H1 (cell line): Measurements from ENCODE around the gene CHRNA4. TPM values are rescaled to one million over a fixed set of nuclear protein-coding genes. Genes with fewer than 3 reads are reported as not detected.

ENCODE experiments used
- CTCF ChIA-PET: fragments of 300-600 bp; sonication (Branson Sonifier 250); formaldehyde crosslinking; loops from one replicate; lab custom pipeline; 2021; ENCODE audit not compliant: partially characterized antibody; lab: Charles Lee
- POLR2A ChIA-PET: fragments of 300-600 bp; sonication (Branson Sonifier 250); formaldehyde crosslinking; loops from one replicate; lab custom pipeline; 2021; ENCODE audit warnings: inconsistent platforms; ENCODE audit not compliant: partially characterized antibody; lab: Charles Lee
- DNase-seq, 2 experiments: peaks; one replicate each; pipeline versions ENCODE4 v3.0.0 to v3.0.0-alpha.2; 2010 to 2022; ENCODE audit warnings: low spot score in 2 of 2, low read depth in 1 of 2, mixed read lengths in 1 of 2
- FAIRE-seq: peaks from 2 replicates; lab custom pipeline; 2011; peaks lifted over from hg19 to GRCh38; lab: Jason Lieb, UNC
- H2AFZ ChIP-seq: 2 replicates; pipeline ENCODE4 v1.8.1; 2012; ENCODE audit warnings: low read length, inconsistent platforms
- H2AK5ac ChIP-seq: 2 replicates; pipeline ENCODE4 v1.6.1; 2013; ENCODE audit warnings: low read depth, low read length
- H2BK120ac ChIP-seq: replicated peaks from 2 replicates; pipeline ENCODE3; 2013; ENCODE audit warnings: low read depth, low read length, inconsistent platforms
- H2BK12ac ChIP-seq: 2 replicates; pipeline ENCODE4 v1.6.1; 2013; ENCODE audit warnings: low read depth, low read length
- H2BK15ac ChIP-seq: 2 replicates; pipeline ENCODE4 v1.6.1; 2013; ENCODE audit warnings: low read length
- H2BK20ac ChIP-seq: 2 replicates; pipeline ENCODE4 v1.6.1; 2013; ENCODE audit warnings: low read length
- H2BK5ac ChIP-seq: 2 replicates; pipeline ENCODE4 v1.6.1; 2013; ENCODE audit warnings: low read depth, low read length
- H3K14ac ChIP-seq: 2 replicates; pipeline ENCODE4 v1.6.1; 2013; ENCODE audit warnings: inconsistent platforms; ENCODE audit not compliant: insufficient read length
- H3K18ac ChIP-seq: 2 replicates; pipeline ENCODE4 v1.6.1; 2013; ENCODE audit warnings: low read length; ENCODE audit errors: extremely low read depth
- H3K23ac ChIP-seq: 2 replicates; pipeline ENCODE4 v1.6.1; 2013; ENCODE audit warnings: inconsistent platforms; ENCODE audit not compliant: insufficient read length
- H3K23me2 ChIP-seq: 2 replicates; pipeline ENCODE4 v1.6.1; 2013; ENCODE audit warnings: low read depth, low read length
- H3K27ac ChIP-seq: 2 replicates; pipeline ENCODE4 v1.6.1; 2011; ENCODE audit warnings: low read depth, low read length, inconsistent platforms
- H3K27me3 ChIP-seq, 4 experiments: replicated peaks in 1 of 4; 1 replicate in 1 of 4; 2 replicates in 3 of 4; pipeline versions ENCODE4 v1.6.1 to v1.8.1; 2011 to 2013; ENCODE audit warnings: low read length in 3 of 4, mild to moderate bottlenecking in 3 of 4, inconsistent platforms in 2 of 4, mixed read lengths in 2 of 4, moderate library complexity in 1 of 4; ENCODE audit not compliant: control insufficient read depth in 3 of 4, insufficient read depth in 3 of 4; ENCODE audit errors: extremely low read depth in 1 of 4
- H3K36me3 ChIP-seq, 4 experiments: 2 replicates each; pipeline versions ENCODE4 v1.6.1 to v1.8.1; 2011 to 2013; ENCODE audit warnings: mild to moderate bottlenecking in 4 of 4, low read length in 3 of 4, moderate library complexity in 2 of 4, control low read depth in 1 of 4, inconsistent platforms in 1 of 4; ENCODE audit not compliant: insufficient read depth in 4 of 4, control insufficient read depth in 2 of 4
- H3K4ac ChIP-seq: replicated peaks from 2 replicates; pipeline ENCODE3; 2013; ENCODE audit warnings: low read length, low read depth, mixed read lengths, inconsistent platforms; ENCODE audit not compliant: insufficient read length
- H3K4me1 ChIP-seq, 4 experiments: replicated peaks in 1 of 4; 1 replicate in 1 of 4; 2 replicates in 3 of 4; pipeline versions ENCODE4 v1.6.1 to v1.8.1; 2011 to 2013; ENCODE audit warnings: low read length in 3 of 4, inconsistent platforms in 2 of 4, mixed read lengths in 1 of 4; ENCODE audit not compliant: insufficient read depth in 4 of 4, control insufficient read depth in 3 of 4
- H3K4me2 ChIP-seq, 2 experiments: 2 replicates each; pipeline versions ENCODE4 v1.6.1 to v1.8.1; 2011 to 2013; ENCODE audit warnings: low read depth in 2 of 2, low read length in 2 of 2, control low read depth in 1 of 2, inconsistent platforms in 1 of 2, mild to moderate bottlenecking in 1 of 2; ENCODE audit not compliant: insufficient read depth in 1 of 2
- H3K4me3 ChIP-seq, 4 experiments: fragments of 200-600, 300-600 bp in 1 of 4; sonication (generic), shearing (Covaris generic), sonication (Bioruptor Twin) in 1 of 4; 2 replicates each; pipeline versions ENCODE4 v1.5.1 to v1.8.1; 2011 to 2016; ENCODE audit warnings: low read length in 4 of 4, low read depth in 3 of 4, control low read depth in 2 of 4, inconsistent platforms in 2 of 4, mild to moderate bottlenecking in 2 of 4, mixed read lengths in 1 of 4, moderate library complexity in 1 of 4; ENCODE audit not compliant: insufficient read depth in 2 of 4; ENCODE audit errors: extremely low read depth in 1 of 4
- H3K56ac ChIP-seq: replicated peaks from 2 replicates; pipeline ENCODE3; 2013; ENCODE audit warnings: low read depth, mild to moderate bottlenecking, mixed read lengths, low read length, inconsistent platforms; ENCODE audit not compliant: insufficient read length
- H3K79me1 ChIP-seq: 2 replicates; pipeline ENCODE4 v1.6.1; 2013; ENCODE audit warnings: low read depth, low read length, control low read depth
- H3K79me2 ChIP-seq, 2 experiments: 2 replicates each; pipeline versions ENCODE4 v1.6.1 to v1.8.1; 2012 to 2013; ENCODE audit warnings: low read length in 2 of 2, mild to moderate bottlenecking in 2 of 2, inconsistent platforms in 1 of 2; ENCODE audit not compliant: insufficient read depth in 2 of 2, control insufficient read depth in 1 of 2
- H3K9ac ChIP-seq, 4 experiments: replicated peaks in 1 of 4; 1 replicate in 1 of 4; 2 replicates in 3 of 4; pipeline versions ENCODE4 v1.6.1 to v1.8.1; 2011 to 2013; ENCODE audit warnings: low read depth in 3 of 4, low read length in 3 of 4, control low read depth in 2 of 4, mild to moderate bottlenecking in 2 of 4, moderate library complexity in 2 of 4, inconsistent platforms in 1 of 4; ENCODE audit errors: extremely low read depth in 1 of 4
- H3K9me3 ChIP-seq, 2 experiments: 2 replicates each; pipeline versions ENCODE4 v1.6.1 to v1.8.1; 2012 to 2013; ENCODE audit warnings: mild to moderate bottlenecking in 2 of 2, moderate library complexity in 2 of 2, control low read depth in 1 of 2, inconsistent platforms in 1 of 2, low read depth in 1 of 2, low read length in 1 of 2, mixed read lengths in 1 of 2; ENCODE audit not compliant: insufficient read depth in 2 of 2
- H4K20me1 ChIP-seq, 2 experiments: replicated peaks in 1 of 2; 2 replicates each; pipeline versions ENCODE3 to v1.8.1; 2011 to 2013; ENCODE audit warnings: inconsistent platforms in 2 of 2, low read length in 2 of 2, mild to moderate bottlenecking in 1 of 2; ENCODE audit not compliant: insufficient read depth in 2 of 2, control insufficient read depth in 1 of 2
- H4K5ac ChIP-seq: 2 replicates; pipeline ENCODE4 v1.6.1; 2013; ENCODE audit warnings: low read length, low read depth, mixed read lengths, inconsistent platforms; ENCODE audit not compliant: insufficient read length
- H4K8ac ChIP-seq: 2 replicates; pipeline ENCODE4 v1.8.0; 2013; ENCODE audit warnings: mild to moderate bottlenecking, moderate library complexity, low read length, inconsistent platforms; ENCODE audit not compliant: insufficient read depth; ENCODE audit errors: extremely low read depth
- H4K91ac ChIP-seq: replicated peaks from 2 replicates; pipeline ENCODE3; 2013; ENCODE audit warnings: low read length, mixed read lengths, inconsistent platforms; ENCODE audit not compliant: insufficient read length
- ASH2L ChIP-seq: fragments of 200-600, 300-600 bp; sonication (generic); IDR thresholded peaks from one replicate; pipeline ENCODE4 v1.7.1; 2017; ENCODE audit warnings: low read length
- BCL11A ChIP-seq, 2 experiments: IDR thresholded peaks; one replicate each; pipeline ENCODE4 v1.6.1; 2011; ENCODE audit warnings: low read depth in 2 of 2, low read length in 2 of 2, mild to moderate bottlenecking in 2 of 2
- CREB1 ChIP-seq: IDR thresholded peaks from 2 replicates; pipeline ENCODE4 v1.6.1; 2012; ENCODE audit warnings: inconsistent platforms
- MAX ChIP-seq: IDR thresholded peaks from 2 replicates; pipeline ENCODE4 v1.6.1; 2012; ENCODE audit warnings: inconsistent platforms
- PHF8 ChIP-seq: fragments of 200-600 bp; sonication (generic); conservative IDR thresholded peaks from 2 replicates; pipeline ENCODE4 v1.7.1; 2012; ENCODE audit warnings: low read depth, mild to moderate bottlenecking, inconsistent platforms, low read length, moderate library complexity
- RBBP5 ChIP-seq: IDR thresholded peaks from 2 replicates; pipeline ENCODE4 v1.7.1; 2012; ENCODE audit warnings: low read depth, mild to moderate bottlenecking, inconsistent platforms, low read length, moderate library complexity, borderline replicate concordance
- RXRA ChIP-seq: IDR thresholded peaks from 2 replicates; pipeline ENCODE4 v1.6.1; 2011; ENCODE audit warnings: low read depth, mild to moderate bottlenecking, low read length, moderate library complexity; ENCODE audit not compliant: insufficient read depth
- SIN3A ChIP-seq, 2 experiments: IDR thresholded peaks in 1 of 2; conservative IDR thresholded peaks in 1 of 2; 2 replicates each; pipeline ENCODE4 v1.6.1; 2011 to 2012; ENCODE audit warnings: low read length in 2 of 2, improper control_type of control experiment in 1 of 2, low read depth in 1 of 2, mild to moderate bottlenecking in 1 of 2
- SIRT6 ChIP-seq: IDR thresholded peaks from one replicate; pipeline ENCODE4 v1.7.1; 2012; ENCODE audit warnings: low read length, inconsistent platforms
- SP4 ChIP-seq: IDR thresholded peaks from 2 replicates; pipeline ENCODE4 v1.6.1; 2012; ENCODE audit warnings: low read length, inconsistent platforms
- SRF ChIP-seq: IDR thresholded peaks from 2 replicates; pipeline ENCODE4 v1.6.1; 2011; ENCODE audit warnings: mild to moderate bottlenecking, low read depth, low read length, moderate library complexity
- TBP ChIP-seq: IDR thresholded peaks from 2 replicates; pipeline ENCODE4 v1.6.1; 2011; ENCODE audit warnings: low read depth, low read length, improper control_type of control experiment
- ZNF274 ChIP-seq: IDR thresholded peaks from 2 replicates; pipeline ENCODE4 v1.7.0; 2012; ENCODE audit warnings: low read length, borderline replicate concordance; ENCODE audit errors: extremely low read depth
- WGBS, 2 experiments: shearing (Covaris generic) in 1 of 2; methylation state at CpG; one replicate each; pipeline versions ENCODE4 v1.1.6 to v1.1.7; 2013 to 2015; ENCODE audit warnings: low lambda C conversion rate in 2 of 2, mixed read lengths in 2 of 2, inconsistent platforms in 1 of 2, low coverage in 1 of 2, missing lambda C conversion rate in 1 of 2; ENCODE audit not compliant: insufficient replicate concordance in 2 of 2, insufficient coverage in 1 of 2, insufficient read length in 1 of 2; ENCODE audit errors: extremely low coverage in 1 of 2, missing lambda C conversion rate in 1 of 2; 5-methylcytosine and 5-hydroxymethylcytosine counted together
- polyA plus RNA-seq, 7 experiments: library from polyadenylated mRNA; depleted of rRNA in 3 of 7; stranded (reverse) in 5 of 7; unstranded in 2 of 7; fragments of >200 nt in 5 of 7; fragments of 200-250 nt in 2 of 7; gene quantifications; 1 replicate in 5 of 7; 2 replicates in 1 of 7; 4 replicates in 1 of 7; pipeline versions ENCODE4 v1.2.1 to v1.2.3, GENCODE V29; 2011 to 2013; ENCODE audit warnings: missing spikeins in 2 of 7, mixed read lengths in 2 of 7
- total RNA-seq: library from RNA; stranded (reverse); fragmentation: NEBNext Ultra II Directional; extraction: Animal tissue kit (Norgen Biotek cat#: 25700); gene quantifications from 2 replicates; pipeline ENCODE4 v1.2.1, GENCODE V29; 2021

CHRNA4 gene
- total and polyA plus RNA-seq, 2 of the 8 experiments (the other 6 are each of a cell fraction or from before 2014, with no cell fraction given), result 4.3 to 5.7 TPM

GRCh38 chr20:63293456-63293855, 67.7 kb downstream of the CHRNA4 start:
- H2BK12ac ChIP-seq, result no peak overlapping the region
- no peak overlapping the region for H4K5ac ChIP-seq
- ChIA-PET CTCF (interaction anchor here (0.6 to 9.9 kb wide), 6 partner anchors 12 to 69 kb away, joined by 3 to 81 read pairs (median 6); partner anchors contain the start of gene BIRC7), POLR2A (interaction anchor here (0.6 to 3.7 kb wide), 10 partner anchors 11 to 406 kb away, joined by 3 to 26 read pairs (median 3); partner anchors contain the start of gene NKAIN4)
- no peak overlapping the region for H3K23ac ChIP-seq
- no peak for FAIRE-seq
- no peaks in the 10 kb centered on the region for H3K79me2 ChIP-seq
- no peaks in the 10 kb centered on the region; the same call in 1 of the 2 replicates for H3K79me1 ChIP-seq
- H3K27me3 ChIP-seq, result peaks cover 0 to 9% (median 0%) of the 10 kb centered on the region in 4 experiments; a peak in 2 of 7 replicates
- 72% methylated on average over 8 of the region's 11 CpGs; no CpG with 5 or more reads in 1 of the 2 experiments for WGBS, 2 experiments
- no peak overlapping the region for H3K4ac ChIP-seq
- H3K23me2 ChIP-seq, result peaks cover 3% of the 10 kb centered on the region; the same call in 1 of the 2 replicates
- no peak overlapping the region for H3K4me2 ChIP-seq
- H2AK5ac ChIP-seq, result 0 out of 2 replicates have a peak overlapping the region, but pooled peaks have one; percentile 65
- peak overlapping the region; percentile 35; the same call in 1 of the 2 replicates for H4K8ac ChIP-seq
- H3K4me3 ChIP-seq, result no peak overlapping the region
- H3K27ac ChIP-seq, result no peak overlapping the region
- H3K9me3 ChIP-seq, result no peaks in the 10 kb centered on the region
- H2BK120ac ChIP-seq, result no peak overlapping the region
- peak overlapping the region; percentile 42 for H4K91ac ChIP-seq
- H3K9ac ChIP-seq, result no peak overlapping the region
- no peak overlapping the region for H3K14ac ChIP-seq
- peak overlapping the region; percentile 48; the same call in 1 of the 2 replicates for H2BK20ac ChIP-seq
- no peak overlapping the region; the same call in 1 of the 2 replicates for H3K18ac ChIP-seq
- H2BK5ac ChIP-seq, result peak overlapping the region; percentile 52; the same call in 1 of the 2 replicates
- H3K56ac ChIP-seq, result no peak overlapping the region
- no peak for DNase-seq
- H2BK15ac ChIP-seq, result 0 out of 2 replicates have a peak overlapping the region, but pooled peaks have one; percentile 46
- H3K4me1 ChIP-seq, result peaks cover 0 to 33% (median 26%) of the 10 kb centered on the region in 4 experiments; a peak in 6 of 7 replicates
- H3K36me3 ChIP-seq, result peaks cover 0 to 6% (median 2%) of the 10 kb centered on the region in 4 experiments; a peak in 4 of 8 replicates
- TF ChIP-seq ASH2L (no peak), RXRA (no peak), MAX (no peak), SIRT6 (no peak), SP4 (no peak), CREB1 (no peak), TBP (no peak), ZNF274 (no peak), SIN3A (conservative IDR thresholded peaks at IDR 0.05 in 1 of 2, IDR thresholded peaks at IDR 0.05 in 1 of 2; ENCODE audit: low read depth in 1 of 2, low read length in 2 of 2) (no peak), SRF (no peak), PHF8 (no peak), BCL11A (IDR thresholded peaks at IDR 0.05; ENCODE audit: low read depth in 2 of 2, low read length in 2 of 2) (no peak), RBBP5 (no peak)
- peaks cover 0 to 8% of the 10 kb centered on the region in 2 experiments for H4K20me1 ChIP-seq
- no peak overlapping the region for H2AFZ ChIP-seq
